ENCODE results near the gene TPD52L1. TPM values are rescaled to one million over a fixed set of nuclear protein-coding genes. Genes with fewer than 3 reads are reported as not detected.

Gene TPD52L1
- total and polyA plus RNA-seq, 10 of the 15 experiments (the other 5 are each of a cell fraction or from before 2014, with no cell fraction given), result 0.03 to 2.6 (median 0.16) TPM; not detected in 3

DNA sequence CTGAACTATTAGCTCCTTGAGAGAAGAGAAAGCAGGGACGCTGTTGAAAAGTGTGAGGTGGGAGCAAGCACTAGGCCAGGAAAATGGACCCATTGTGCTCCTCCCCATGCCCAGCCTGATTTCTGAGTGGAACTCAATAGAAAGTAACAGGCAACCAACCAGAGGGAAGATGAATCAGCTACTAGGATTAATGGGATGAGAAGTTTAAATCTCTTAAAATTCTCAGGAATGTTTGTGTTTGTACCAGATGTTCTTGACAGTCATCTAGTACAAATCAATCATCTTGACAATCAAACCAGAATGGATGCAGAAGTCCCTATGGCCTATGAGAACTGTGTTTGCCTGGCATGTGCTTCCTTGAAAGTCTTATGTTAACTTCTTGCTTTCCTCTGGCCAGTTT, 99.3 kb downstream of the TPD52L1 start:
- CTCF ChIA-PET, result no interaction called here
- no peaks in the 10 kb centered on the region for H4K20me1 ChIP-seq (ENCODE audit: control insufficient read depth, insufficient read depth)
- no peaks in the 10 kb centered on the region for H3K4me1 ChIP-seq (ENCODE audit: control insufficient read depth, insufficient read depth, low read length)
- no peak for TF ChIP-seq CHD1 (IDR thresholded peaks at IDR 0.05; ENCODE audit: low read depth, low read length)
- TF ChIP-seq SMAD1 (IDR thresholded peaks at IDR 0.05; ENCODE audit: low read depth, partially characterized antibody), result no peak
- no peak for TF ChIP-seq NRF1 (conservative IDR thresholded peaks at IDR 0.05; ENCODE audit: low read depth, low read length)
- no peak for TF ChIP-seq MTA3 (IDR thresholded peaks at IDR 0.05; ENCODE audit: borderline replicate concordance, low read length)
- TF ChIP-seq ZNF274 (IDR thresholded peaks at IDR 0.05; ENCODE audit: insufficient read depth, insufficient read length), result no peak
- TF ChIP-seq E2F4 (IDR thresholded peaks at IDR 0.05; ENCODE audit: low read depth, low read length), result no peak
- TF ChIP-seq SKIL (IDR thresholded peaks at IDR 0.05; ENCODE audit: low read depth, poor library complexity, severe bottlenecking), result no peak
- TF ChIP-seq BCL11A (IDR thresholded peaks at IDR 0.05; ENCODE audit: low read depth, low read length), result no peak
- no peak for TF ChIP-seq HDGF (IDR thresholded peaks at IDR 0.05)
- TF ChIP-seq TARDBP (IDR thresholded peaks at IDR 0.05; ENCODE audit: borderline replicate concordance), result no peak
- TF ChIP-seq, protein P1, sequence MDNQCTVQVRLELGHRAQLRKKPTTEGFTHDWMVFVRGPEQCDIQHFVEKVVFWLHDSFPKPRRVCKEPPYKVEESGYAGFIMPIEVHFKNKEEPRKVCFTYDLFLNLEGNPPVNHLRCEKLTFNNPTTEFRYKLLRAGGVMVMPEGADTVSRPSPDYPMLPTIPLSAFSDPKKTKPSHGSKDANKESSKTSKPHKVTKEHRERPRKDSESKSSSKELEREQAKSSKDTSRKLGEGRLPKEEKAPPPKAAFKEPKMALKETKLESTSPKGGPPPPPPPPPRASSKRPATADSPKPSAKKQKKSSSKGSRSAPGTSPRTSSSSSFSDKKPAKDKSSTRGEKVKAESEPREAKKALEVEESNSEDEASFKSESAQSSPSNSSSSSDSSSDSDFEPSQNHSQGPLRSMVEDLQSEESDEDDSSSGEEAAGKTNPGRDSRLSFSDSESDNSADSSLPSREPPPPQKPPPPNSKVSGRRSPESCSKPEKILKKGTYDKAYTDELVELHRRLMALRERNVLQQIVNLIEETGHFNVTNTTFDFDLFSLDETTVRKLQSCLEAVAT (IDR thresholded peaks at IDR 0.05), result no peak
- no peak for TF ChIP-seq ASH2L (IDR thresholded peaks at IDR 0.05; ENCODE audit: borderline replicate concordance, low read depth)
- TF ChIP-seq POU2F2 (IDR thresholded peaks at IDR 0.05; ENCODE audit: borderline replicate concordance, low read depth, low read length), result no peak
- no peak for TF ChIP-seq SRF (IDR thresholded peaks at IDR 0.05; ENCODE audit: low read depth in 2 of 2, low read length in 2 of 2)
- no peak for TF ChIP-seq KLF5 (IDR thresholded peaks at IDR 0.05; ENCODE audit: partially characterized antibody)
- TF ChIP-seq HDAC6 (IDR thresholded peaks at IDR 0.05; ENCODE audit: unreplicated experiment), result no peak
- TF ChIP-seq ZNF384 (IDR thresholded peaks at IDR 0.05; ENCODE audit: borderline replicate concordance, low read depth, low read length), result no peak
- no peak for TF ChIP-seq ZBED1 (IDR thresholded peaks at IDR 0.05; ENCODE audit: borderline replicate concordance)
- no peak for TF ChIP-seq MAX (IDR thresholded peaks at IDR 0.05; ENCODE audit: low read depth, low read length)
- no peak for TF ChIP-seq MEF2A (IDR thresholded peaks at IDR 0.05; ENCODE audit: insufficient read depth, low read depth, low read length)
- no peaks in the 10 kb centered on the region for H3K9me3 ChIP-seq (replicated peaks; ENCODE audit: control insufficient read depth, insufficient read depth, low read length)
- no peaks in the 10 kb centered on the region; a peak in 1 of 4 replicates for H3K27me3 ChIP-seq (replicated peaks in 1 of 2; ENCODE audit: control insufficient read depth in 2 of 2, insufficient read depth in 2 of 2, low read length in 1 of 2)
- no peak overlapping the region for H3K4me2 ChIP-seq (ENCODE audit: control insufficient read depth, insufficient read depth)
- POLR2A ChIA-PET, result interaction anchor here (0.6 kb wide), 1 partner anchor 149 kb away, joined by 7 read pairs; no protein-coding TSS in a partner anchor
- H3K27ac ChIP-seq (ENCODE audit: control insufficient read depth, insufficient read depth), result no peak overlapping the region
- intact Hi-C loops (cut with micrococcal nuclease; ENCODE audit: unreplicated experiment), result no loop called here
- H3K9ac ChIP-seq (ENCODE audit: control insufficient read depth, insufficient read depth, low read length), result no peak overlapping the region
- in situ Hi-C loops (cut with MboI), result no loop called here
- no peaks in the 10 kb centered on the region for H3K36me3 ChIP-seq (ENCODE audit: control insufficient read depth in 2 of 2, insufficient read depth in 2 of 2, low read length in 1 of 2)
- RAD21 ChIA-PET (ENCODE audit: unreplicated experiment), result no interaction called here
- no peak overlapping the region for H3K4me3 ChIP-seq
- SMC1A ChIA-PET (ENCODE audit: uncharacterized antibody, unreplicated experiment), result interaction anchor here (0.7 kb wide), 1 partner anchor 609 kb away, joined by 3 read pairs; no protein-coding TSS in a partner anchor
- no peaks in the 10 kb centered on the region for H3K79me2 ChIP-seq (ENCODE audit: control insufficient read depth, insufficient read depth, low read length)
- WGBS (ENCODE audit: insufficient coverage, insufficient replicate concordance, low lambda C conversion rate, missing lambda C conversion rate), result 21% methylated on average over 1 of the region's 1 CpG
- FAIRE-seq, result no peak
- no peak overlapping the region for H2AFZ ChIP-seq (ENCODE audit: control insufficient read depth, low read depth, low read length)
- no peak for ATAC-seq
- BruUV-seq (replicated peaks), result no TSS peak
- no peak for DNase-seq (ENCODE audit: low read depth, low spot score)

Measured in GM12878 (cell line).